ENCODE results near the gene AKT1S1.

Gene AKT1S1

DNA sequence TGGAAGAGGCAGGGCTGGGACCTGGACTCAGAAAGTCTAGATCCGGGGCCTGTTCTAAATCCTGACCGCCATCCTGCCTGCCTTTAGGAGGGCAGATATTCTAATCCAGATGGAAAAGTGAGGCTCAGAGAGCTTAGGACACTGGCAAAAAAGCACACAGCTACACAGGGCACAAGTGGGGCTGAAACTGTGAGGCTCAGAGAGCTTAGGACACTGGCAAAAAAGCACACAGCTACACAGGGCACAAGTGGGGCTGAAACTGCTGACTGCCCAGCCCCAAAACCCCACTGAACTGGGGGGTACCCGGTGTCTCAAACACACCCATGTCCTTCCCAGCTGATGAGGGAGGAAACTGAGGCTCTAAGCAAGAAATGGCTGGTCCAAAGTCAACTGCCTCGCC is 2.0 kb downstream of the AKT1S1 start:
- TF ChIP-seq, protein P1, sequence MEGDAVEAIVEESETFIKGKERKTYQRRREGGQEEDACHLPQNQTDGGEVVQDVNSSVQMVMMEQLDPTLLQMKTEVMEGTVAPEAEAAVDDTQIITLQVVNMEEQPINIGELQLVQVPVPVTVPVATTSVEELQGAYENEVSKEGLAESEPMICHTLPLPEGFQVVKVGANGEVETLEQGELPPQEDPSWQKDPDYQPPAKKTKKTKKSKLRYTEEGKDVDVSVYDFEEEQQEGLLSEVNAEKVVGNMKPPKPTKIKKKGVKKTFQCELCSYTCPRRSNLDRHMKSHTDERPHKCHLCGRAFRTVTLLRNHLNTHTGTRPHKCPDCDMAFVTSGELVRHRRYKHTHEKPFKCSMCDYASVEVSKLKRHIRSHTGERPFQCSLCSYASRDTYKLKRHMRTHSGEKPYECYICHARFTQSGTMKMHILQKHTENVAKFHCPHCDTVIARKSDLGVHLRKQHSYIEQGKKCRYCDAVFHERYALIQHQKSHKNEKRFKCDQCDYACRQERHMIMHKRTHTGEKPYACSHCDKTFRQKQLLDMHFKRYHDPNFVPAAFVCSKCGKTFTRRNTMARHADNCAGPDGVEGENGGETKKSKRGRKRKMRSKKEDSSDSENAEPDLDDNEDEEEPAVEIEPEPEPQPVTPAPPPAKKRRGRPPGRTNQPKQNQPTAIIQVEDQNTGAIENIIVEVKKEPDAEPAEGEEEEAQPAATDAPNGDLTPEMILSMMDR (IDR thresholded peaks at IDR 0.05), result no peak
- Histone ChIP-seq H3K4me3 (peak overlapping the region; percentile 94), H3K27ac (peak overlapping the region; percentile 99 to 100)
- no peak for DNase-seq (ENCODE audit: low spot score)

DNA sequence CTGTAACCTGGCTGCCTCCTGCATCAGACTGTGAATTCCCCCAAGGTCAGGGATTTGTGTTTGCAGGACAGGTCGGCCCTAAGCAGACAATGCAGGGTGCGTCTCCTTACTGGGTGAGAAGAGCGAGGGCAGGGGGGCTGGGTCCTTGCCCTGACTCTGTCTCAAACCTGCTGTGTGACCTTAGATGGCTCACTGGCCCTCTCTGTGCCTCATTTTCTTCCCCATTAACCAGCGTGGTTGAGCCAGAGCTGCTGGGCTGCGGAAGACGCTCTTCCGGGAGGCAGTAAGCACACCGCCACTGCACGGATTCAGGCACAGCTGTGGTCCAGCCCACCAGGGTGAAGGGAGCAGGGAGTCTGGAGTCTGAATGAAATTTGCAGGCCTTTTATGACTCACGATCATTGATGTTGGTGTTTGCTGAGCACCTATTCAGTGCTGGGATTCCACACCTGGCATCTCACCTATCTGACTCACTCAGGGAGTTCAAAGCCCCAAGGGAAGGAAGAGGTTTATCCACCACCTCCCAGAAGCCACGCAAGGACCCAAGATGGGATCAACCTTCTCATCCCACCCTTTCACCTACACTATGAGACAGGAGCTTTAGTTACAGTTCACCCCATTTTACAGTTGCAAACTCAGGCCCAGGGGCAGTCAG is 2.5 kb downstream of the AKT1S1 start:
- H3K4me3 ChIP-seq, result no peak overlapping the region
- no peak for DNase-seq (ENCODE audit: low spot score)
- no peak overlapping the region for H3K27ac ChIP-seq
- TF ChIP-seq, protein P1 (IDR thresholded peaks at IDR 0.05), result no peak

DNA sequence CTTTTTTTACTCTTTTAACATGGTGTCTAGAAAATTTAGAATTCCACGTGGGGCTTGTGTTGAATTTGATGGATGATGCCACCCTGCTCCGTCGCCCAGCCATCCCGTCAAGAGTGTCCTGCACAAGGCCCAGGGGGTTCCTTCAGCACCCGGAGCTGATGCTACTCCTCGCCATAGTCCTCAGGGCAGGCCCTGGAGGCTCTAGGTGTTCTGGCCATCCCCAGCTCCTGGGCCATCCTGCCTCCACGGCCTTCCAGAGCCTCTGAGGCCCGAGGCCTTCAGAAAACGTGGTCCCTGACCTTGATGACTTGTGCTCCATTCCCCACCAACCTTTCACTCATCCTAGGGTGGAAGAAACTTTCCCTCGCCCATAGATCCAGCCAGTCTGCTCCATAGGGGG is 3.3 kb downstream of the AKT1S1 start:
- TF ChIP-seq, protein P1 (IDR thresholded peaks at IDR 0.05), result no peak
- DNase-seq (ENCODE audit: low spot score), result no peak
- Histone ChIP-seq H3K4me3 (no peak overlapping the region), H3K27ac (no peak overlapping the region)

DNA sequence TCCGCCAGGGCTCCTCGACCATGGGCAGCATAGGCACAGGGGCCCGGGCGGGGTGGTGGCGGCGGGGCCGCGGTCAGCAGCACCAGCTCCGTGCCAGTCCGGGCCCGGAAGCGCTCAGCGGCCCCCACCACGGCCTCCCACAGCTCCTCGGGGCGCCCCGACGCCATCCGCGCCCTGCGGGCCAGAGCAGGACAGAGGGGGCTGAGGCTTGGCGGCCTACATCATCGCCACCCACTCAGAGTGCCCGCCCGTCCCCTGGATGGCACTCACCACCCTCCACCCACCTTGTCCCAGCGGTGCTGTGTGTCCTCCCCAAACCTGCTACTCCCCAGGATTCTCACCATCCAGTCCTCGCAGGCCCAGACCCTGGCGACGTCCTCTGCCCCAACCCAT is 4.0 kb downstream of the AKT1S1 start:
- TF ChIP-seq, protein P1 (IDR thresholded peaks at IDR 0.05), result no peak
- no peak for DNase-seq (ENCODE audit: low spot score)
- no peak overlapping the region for H3K27ac ChIP-seq

DNA sequence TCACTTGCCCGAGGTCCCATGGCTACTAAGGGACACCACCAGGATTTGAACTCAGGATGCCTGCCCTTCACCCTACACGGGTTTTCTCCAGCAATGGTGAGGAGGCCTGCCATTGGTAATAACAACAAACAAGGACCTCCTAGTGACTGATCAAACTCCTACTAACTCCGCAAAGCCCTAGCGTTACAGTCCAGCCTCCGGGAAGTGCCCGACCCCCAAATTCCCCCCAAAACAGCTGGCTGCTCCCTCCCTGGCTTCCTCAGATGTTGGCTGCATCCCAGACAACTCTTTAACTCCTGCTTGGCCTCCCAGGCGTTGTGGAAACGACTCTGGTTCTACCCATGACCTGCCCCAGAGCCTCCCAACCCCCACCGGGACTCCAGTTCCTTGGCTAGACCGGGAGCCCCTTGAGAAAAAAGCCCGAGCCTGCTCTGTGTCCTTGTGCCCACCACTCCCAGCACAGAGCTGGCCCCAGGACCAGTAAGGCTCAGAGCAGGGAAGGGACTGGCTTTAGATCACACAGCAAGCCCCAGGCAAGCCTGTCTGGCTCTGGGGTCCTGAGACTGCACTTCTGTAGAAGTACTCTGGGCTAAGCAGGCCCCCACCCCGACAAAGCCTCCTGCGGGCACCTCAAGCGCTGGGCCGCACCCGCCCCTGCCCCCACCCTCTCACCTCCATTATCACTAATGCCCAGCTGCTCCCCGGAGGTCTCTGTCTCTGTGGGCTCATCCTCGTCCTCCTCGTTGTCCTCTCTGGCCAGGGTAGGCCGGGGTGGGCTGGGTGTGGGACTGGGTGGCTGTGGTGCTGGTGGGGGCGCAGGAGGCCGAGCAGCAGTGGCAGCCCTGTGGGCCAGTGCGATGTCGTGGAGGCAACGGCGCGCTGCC is 4.7 kb downstream of the AKT1S1 start:
- TF ChIP-seq, protein P1 (IDR thresholded peaks at IDR 0.05), result no peak
- Histone ChIP-seq H3K4me3 (no peak overlapping the region), H3K27ac (no peak overlapping the region)
- no peak for DNase-seq (ENCODE audit: low spot score)

More for the DNA sequence above, 4.0 kb downstream of the AKT1S1 start:
- H3K4me3 ChIP-seq, result no peak overlapping the region

DNA sequence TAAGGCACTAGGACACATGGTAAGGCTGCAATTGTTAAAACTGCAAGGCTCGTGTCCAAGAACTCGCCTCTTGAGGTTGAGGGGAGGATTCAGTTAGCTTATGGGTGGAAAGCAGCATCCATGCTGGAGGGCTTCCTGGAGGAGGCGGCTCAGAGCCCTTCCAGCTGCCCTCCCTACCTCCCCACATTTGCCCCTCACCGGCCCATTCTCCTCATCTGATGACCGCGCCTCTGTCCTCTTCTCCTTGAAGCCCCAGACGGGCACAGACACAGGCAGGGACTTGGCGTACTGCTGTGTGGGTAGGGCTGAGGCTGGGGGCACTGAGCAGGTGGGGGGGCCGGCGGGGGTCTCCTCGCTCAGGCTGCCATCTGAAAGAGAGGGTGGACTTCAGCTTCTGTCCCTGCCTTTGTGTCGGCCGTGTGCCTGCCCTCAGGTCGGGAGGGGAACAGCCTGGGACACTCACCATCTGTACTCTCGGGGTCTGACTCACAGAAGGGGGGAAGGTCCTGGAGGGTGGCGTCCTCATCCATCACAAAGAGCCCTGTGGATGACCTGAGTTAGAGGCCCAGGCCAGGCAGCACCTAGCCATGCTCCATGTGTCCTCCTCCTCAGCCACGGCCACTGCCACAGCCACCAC is 5.7 kb downstream of the AKT1S1 start:
- Histone ChIP-seq H3K4me3 (no peak overlapping the region), H3K27ac (no peak overlapping the region)
- no peak for DNase-seq (ENCODE audit: low spot score)
- TF ChIP-seq, protein P1 (IDR thresholded peaks at IDR 0.05), result no peak
